PC-3 (cell line): Measurements from ENCODE around the gene DHCR7. TPM values are rescaled to one million over a fixed set of nuclear protein-coding genes. Genes with fewer than 3 reads are reported as not detected.

Source experiments
- ATAC-seq: fragments of 200-7000 bp; cut with Tn5 transposase; 2 replicates; pipeline ENCODE4 v1.9.1; 2020; ENCODE audit warnings: mild to moderate bottlenecking, moderate library complexity
- BruUV-seq: library from RNA; stranded (reverse); fragments of 400-500 nt; replicated peaks from 2 replicates; lab custom pipeline; 2021; lab: Mats Ljungman, UMichigan
- CTCF ChIA-PET: fragments of 300-600 bp; sonication (Branson Sonifier 250); formaldehyde crosslinking; loops from one replicate; lab custom pipeline; 2022; ENCODE audit warnings: antibody characterized with exemption; lab: Charles Lee
- POLR2A ChIA-PET: fragments of 300-600 bp; sonication (Branson Sonifier 250); formaldehyde crosslinking; loops from one replicate; lab custom pipeline; 2022; ENCODE audit warnings: antibody characterized with exemption; ENCODE audit not compliant: unreplicated experiment; lab: Charles Lee
- DNase-seq: peaks from one replicate; pipeline ENCODE4 v3.0.0-alpha.2; 2015
- H2AFZ ChIP-seq: fragments of 300-600 bp; sonication (generic); 2 replicates; pipeline ENCODE4 v1.6.0; 2016; ENCODE audit warnings: antibody characterized with exemption, low read length
- H3F3A ChIP-seq: fragments of 300-600 bp; sonication (generic); one replicate; pipeline ENCODE4 v1.6.0; 2017; ENCODE audit warnings: antibody characterized with exemption, low read length, control low read depth, mild to moderate bottlenecking; ENCODE audit not compliant: unreplicated experiment
- H3K27ac ChIP-seq: fragments of 300-600 bp; sonication (generic); 2 replicates; pipeline ENCODE4 v1.5.1; 2016; ENCODE audit warnings: mild to moderate bottlenecking, low read length
- H3K27me3 ChIP-seq: fragments of 300-600 bp; sonication (generic); 2 replicates; pipeline ENCODE4 v1.6.1; 2016; ENCODE audit warnings: low read length, mixed read lengths
- H3K36me3 ChIP-seq: fragments of 300-600 bp; sonication (generic); 2 replicates; pipeline ENCODE4 v1.6.1; 2016; ENCODE audit warnings: low read depth, mixed run types, low read length, mixed read lengths
- H3K4me1 ChIP-seq: fragments of 300-600 bp; sonication (generic); 2 replicates; pipeline ENCODE4 v1.5.1; 2016; ENCODE audit warnings: low read length; ENCODE audit not compliant: insufficient read depth
- H3K4me2 ChIP-seq: fragments of 300-600 bp; sonication (generic); 2 replicates; pipeline ENCODE4 v1.6.0; 2016; ENCODE audit warnings: low read length
- H3K4me3 ChIP-seq: fragments of 300-600 bp; sonication (generic); 2 replicates; pipeline ENCODE4 v1.5.1; 2016; ENCODE audit warnings: mild to moderate bottlenecking, low read length, mixed read lengths
- H3K79me2 ChIP-seq: fragments of 300-600 bp; sonication (generic); 2 replicates; pipeline ENCODE4 v1.6.1; 2017; ENCODE audit warnings: low read length, mixed read lengths
- H3K9ac ChIP-seq: fragments of 300-600 bp; sonication (generic); 2 replicates; pipeline ENCODE4 v1.6.0; 2016; ENCODE audit warnings: mild to moderate bottlenecking, low read length
- H3K9me2 ChIP-seq: fragments of 300-600 bp; sonication (generic); replicated peaks from 2 replicates; pipeline ENCODE4 v1.6.1; 2016; ENCODE audit warnings: mixed run types, low read length, mixed read lengths
- H3K9me3 ChIP-seq: fragments of 300-600 bp; sonication (generic); 2 replicates; pipeline ENCODE4 v1.6.1; 2016; ENCODE audit warnings: low read length, mixed read lengths
- H4K20me1 ChIP-seq: fragments of 300-600 bp; sonication (generic); 2 replicates; pipeline ENCODE4 v1.6.1; 2016; ENCODE audit warnings: low read length, mixed read lengths
- CTCF ChIP-seq: fragments of 300-600 bp; sonication (generic); conservative IDR thresholded peaks from 2 replicates; pipeline ENCODE4 v1.5.1; 2017; ENCODE audit warnings: antibody characterized with exemption, low read depth, mild to moderate bottlenecking, low read length
- EZH2 ChIP-seq: fragments of 300-600 bp; sonication (generic); IDR thresholded peaks from one replicate; pipeline ENCODE4 v1.6.1; 2017; ENCODE audit warnings: antibody characterized with exemption, mild to moderate bottlenecking, low read length; ENCODE audit not compliant: unreplicated experiment
- EZH2phosphoT487 ChIP-seq: fragments of 300-600 bp; sonication (generic); IDR thresholded peaks from 2 replicates; pipeline ENCODE4 v1.6.1; 2018; ENCODE audit warnings: mild to moderate bottlenecking, antibody characterized with exemption, low read length, borderline replicate concordance
- intact Hi-C: fragments of 100-400 bp; cut with micrococcal nuclease; formaldehyde crosslinking; loops from 2 replicates; pipeline ENCODE4 v1.9.0; 2023
- total RNA-seq: library from RNA; depleted of rRNA; stranded (reverse); fragments of >200 nt; gene quantifications from 2 replicates; pipeline ENCODE4 v1.2.3, GENCODE V29; 2014

Gene DHCR7
- total RNA-seq, 1 experiment from 2014 or later, result 127 TPM

GRCh38 chr11:71446150-71446549 lies 2.0 kb downstream of the DHCR7 start:
- POLR2A ChIA-PET, result no interaction called here
- no peak for ATAC-seq
- TF ChIP-seq EZH2 (no peak), CTCF (no peak), EZH2phosphoT487 (no peak)
- Histone ChIP-seq H3K36me3 (peaks cover 47% of the 10 kb centered on the region), H3K27me3 (no peaks in the 10 kb centered on the region), H3K4me1 (peaks cover 21% of the 10 kb centered on the region), H4K20me1 (0 out of 2 replicates have a peak, but pooled peaks cover 4% of the 10 kb centered on the region), H3K9me3 (no peaks in the 10 kb centered on the region), H3K79me2 (peaks cover 41% of the 10 kb centered on the region), H3K9ac (no peak overlapping the region), H3K4me3 (no peak overlapping the region), H3F3A (no peaks in the 10 kb centered on the region), H3K4me2 (no peak overlapping the region), H3K27ac (no peak overlapping the region), H2AFZ (no peak overlapping the region), H3K9me2 (no peaks in the 10 kb centered on the region)
- CTCF ChIA-PET, result no interaction called here
- intact Hi-C loops, result no loop called here
- DNase-seq, result no peak
- BruUV-seq, result no TSS peak

GRCh38 chr11:71444811-71445210 lies 3.4 kb downstream of the DHCR7 start:
- Histone ChIP-seq H3K36me3 (peaks cover 57% of the 10 kb centered on the region), H3F3A (no peaks in the 10 kb centered on the region), H3K9me3 (no peaks in the 10 kb centered on the region), H4K20me1 (0 out of 2 replicates have a peak, but pooled peaks cover 4% of the 10 kb centered on the region), H3K9me2 (no peaks in the 10 kb centered on the region), H3K27me3 (no peaks in the 10 kb centered on the region), H3K9ac (no peak overlapping the region), H2AFZ (no peak overlapping the region), H3K4me3 (no peak overlapping the region), H3K79me2 (peaks cover 29% of the 10 kb centered on the region), H3K4me1 (peaks cover 14% of the 10 kb centered on the region), H3K4me2 (no peak overlapping the region), H3K27ac (no peak overlapping the region)
- ChIA-PET POLR2A (no interaction called here), CTCF (no interaction called here)
- TF ChIP-seq EZH2phosphoT487 (no peak), CTCF (no peak), EZH2 (no peak)
- no TSS peak for BruUV-seq
- no peak for ATAC-seq
- no peak for DNase-seq
- intact Hi-C loops, result no loop called here

GRCh38 chr11:71443736-71444445 lies 4.3 kb downstream of the DHCR7 start:
- H3K36me3 ChIP-seq, result peaks cover 66% of the 10 kb centered on the region
- H3F3A ChIP-seq, result no peaks in the 10 kb centered on the region

More at GRCh38 chr11:71443736-71444445, 4.3 kb downstream of the DHCR7 start:
- Histone ChIP-seq H3K27me3 (no peaks in the 10 kb centered on the region), H3K4me3 (no peak overlapping the region), H3K27ac (no peak overlapping the region), H3K4me2 (no peak overlapping the region), H3K4me1 (peaks cover 12% of the 10 kb centered on the region), H2AFZ (no peak overlapping the region), H3K9me3 (no peaks in the 10 kb centered on the region), H3K79me2 (peaks cover 20% of the 10 kb centered on the region), H4K20me1 (0 out of 2 replicates have a peak, but pooled peaks cover 4% of the 10 kb centered on the region), H3K9me2 (no peaks in the 10 kb centered on the region), H3K9ac (no peak overlapping the region)
- no peak for TF ChIP-seq EZH2phosphoT487
- no peak for TF ChIP-seq CTCF
- no peak for TF ChIP-seq EZH2
- ChIA-PET POLR2A (no interaction called here), CTCF (no interaction called here)
- intact Hi-C loops, result no loop called here
- no peak for ATAC-seq
- BruUV-seq, result no TSS peak
- DNase-seq, result no peak
